SU-DHL-6 (cell line): Measurements from ENCODE around the gene LDAH.

ENCODE experiments used
- EZH2phosphoT487 ChIP-seq: fragments of 200-600 bp; sonication (generic), shearing (Covaris generic); conservative IDR thresholded peaks from 2 replicates; pipeline ENCODE4 v1.6.1; 2018; ENCODE audit warnings: mild to moderate bottlenecking, antibody characterized with exemption, low read length, moderate library complexity, mixed read lengths
- TF ChIP-seq, protein P1 (sequence below): fragments of 200-600 bp; sonication (generic); IDR thresholded peaks from one replicate; pipeline ENCODE4 v1.5.1; 2017; ENCODE audit warnings: antibody characterized with exemption, mild to moderate bottlenecking, low read length, moderate library complexity; ENCODE audit not compliant: insufficient read depth, poor library complexity, severe bottlenecking

- TF ChIP-seq EZH2phosphoT487, result no peak
- TF ChIP-seq, protein P1, sequence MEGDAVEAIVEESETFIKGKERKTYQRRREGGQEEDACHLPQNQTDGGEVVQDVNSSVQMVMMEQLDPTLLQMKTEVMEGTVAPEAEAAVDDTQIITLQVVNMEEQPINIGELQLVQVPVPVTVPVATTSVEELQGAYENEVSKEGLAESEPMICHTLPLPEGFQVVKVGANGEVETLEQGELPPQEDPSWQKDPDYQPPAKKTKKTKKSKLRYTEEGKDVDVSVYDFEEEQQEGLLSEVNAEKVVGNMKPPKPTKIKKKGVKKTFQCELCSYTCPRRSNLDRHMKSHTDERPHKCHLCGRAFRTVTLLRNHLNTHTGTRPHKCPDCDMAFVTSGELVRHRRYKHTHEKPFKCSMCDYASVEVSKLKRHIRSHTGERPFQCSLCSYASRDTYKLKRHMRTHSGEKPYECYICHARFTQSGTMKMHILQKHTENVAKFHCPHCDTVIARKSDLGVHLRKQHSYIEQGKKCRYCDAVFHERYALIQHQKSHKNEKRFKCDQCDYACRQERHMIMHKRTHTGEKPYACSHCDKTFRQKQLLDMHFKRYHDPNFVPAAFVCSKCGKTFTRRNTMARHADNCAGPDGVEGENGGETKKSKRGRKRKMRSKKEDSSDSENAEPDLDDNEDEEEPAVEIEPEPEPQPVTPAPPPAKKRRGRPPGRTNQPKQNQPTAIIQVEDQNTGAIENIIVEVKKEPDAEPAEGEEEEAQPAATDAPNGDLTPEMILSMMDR, result no peak
Measured at GRCh38 chr2:20757405-20758090, 65.4 kb downstream of the LDAH start.
